Measurements from ENCODE around the gene LRRIQ4. TPM values are rescaled to one million over a fixed set of nuclear protein-coding genes. Genes with fewer than 3 reads are reported as not detected.

LRRIQ4 gene
- total RNA-seq = not detected

- CTCF ChIA-PET = interaction anchor here (0.7 to 3.0 kb wide), 2 partner anchors 14 to 28 kb away, joined by 4 to 9 read pairs; no protein-coding TSS in a partner anchor
- H3K27ac Mint-ChIP-seq = peak within 1 kb of the TSS; percentile 86
- H3K9me3 Mint-ChIP-seq = peaks cover 9% of the 10 kb centered on the region
Measured at GRCh38 chr3:169812332-169813235, at the start of gene LRRIQ4, which contains the start of gene LRRC34. LRRIQ4 (plus strand) TSS chr3:169812870; CDS start chr3:169821922, 9,052 bp downstream. LRRC34 (minus strand) TSS chr3:169812904; CDS start chr3:169812548, 356 bp downstream.

GRCh38 chr3:169764312-169764881, 48.3 kb upstream of the LRRIQ4 start:
- no peaks in the 10 kb centered on the region for H3K36me3 Mint-ChIP-seq (ENCODE audit: low read depth)
- ChIA-PET POLR2A (interaction anchor here (0.6 kb wide), 1 partner anchor 99 kb away, joined by 3 read pairs; no protein-coding TSS in a partner anchor), CTCF (no interaction called here)
- H3K27ac Mint-ChIP-seq = peak overlapping the region; percentile 99
- peak; percentile 58 for DNase-seq
- H3K4me3 Mint-ChIP-seq = peak overlapping the region; percentile 95
- peaks cover 3% of the 10 kb centered on the region for H3K9me3 Mint-ChIP-seq
- peaks cover 39% of the 10 kb centered on the region for H3K4me1 Mint-ChIP-seq
- no peaks in the 10 kb centered on the region for H3K27me3 Mint-ChIP-seq

More at GRCh38 chr3:169812332-169813235, at the start of gene LRRIQ4, which contains the start of gene LRRC34:
- peak; percentile 80 for DNase-seq
- peaks cover 11% of the 10 kb centered on the region for H3K36me3 Mint-ChIP-seq (ENCODE audit: low read depth)
- POLR2A ChIA-PET = no interaction called here
- peaks cover 9% of the 10 kb centered on the region for H3K27me3 Mint-ChIP-seq
- peak within 1 kb of the TSS; percentile 74 for H3K4me3 Mint-ChIP-seq
- peaks cover 49% of the 10 kb centered on the region for H3K4me1 Mint-ChIP-seq

GRCh38 chr3:169764882-169765612, 47.6 kb upstream of the LRRIQ4 start, which contains the start of gene TERC:
TERC (minus strand) TSS chr3:169765060.
- peaks cover 3% of the 10 kb centered on the region for H3K9me3 Mint-ChIP-seq
- H3K4me3 Mint-ChIP-seq = peak within 1 kb of the TSS; percentile 95
- POLR2A ChIA-PET = interaction anchor here (0.6 kb wide), 1 partner anchor 98 kb away, joined by 3 read pairs; no protein-coding TSS in a partner anchor
- H3K27me3 Mint-ChIP-seq = no peaks in the 10 kb centered on the region
- CTCF ChIA-PET = no interaction called here
- DNase-seq = peak; percentile 93
- H3K4me1 Mint-ChIP-seq = peaks cover 37% of the 10 kb centered on the region
- no peaks in the 10 kb centered on the region for H3K36me3 Mint-ChIP-seq (ENCODE audit: low read depth)
- H3K27ac Mint-ChIP-seq = peak within 1 kb of the TSS; percentile 99

GRCh38 chr3:169769287-169770181, 43.1 kb upstream of the LRRIQ4 start, which contains the start of gene ACTRT3:
ACTRT3 (minus strand) TSS chr3:169769561; CDS start chr3:169769520, 41 bp downstream.
- Mint-ChIP-seq H3K9me3 (peaks cover 3% of the 10 kb centered on the region), H3K27me3 (no peaks in the 10 kb centered on the region), H3K4me3 (peak within 1 kb of the TSS; percentile 82), H3K36me3 (ENCODE audit: low read depth) (peaks cover 1% of the 10 kb centered on the region), H3K27ac (peak within 1 kb of the TSS; percentile 84), H3K4me1 (peaks cover 34% of the 10 kb centered on the region)
- peak; percentile 52 for DNase-seq
- ChIA-PET CTCF (interaction anchor here (1.1 kb wide), 1 partner anchor 9 kb away, joined by 3 read pairs; no protein-coding TSS in a partner anchor), POLR2A (no interaction called here)

- Mint-ChIP-seq H3K4me3 (peak overlapping the region; percentile 95), H3K9me3 (no peaks in the 10 kb centered on the region), H3K27me3 (no peaks in the 10 kb centered on the region), H3K27ac (peak overlapping the region; percentile 100), H3K4me1 (peaks cover 41% of the 10 kb centered on the region), H3K36me3 (ENCODE audit: low read depth) (peaks cover 16% of the 10 kb centered on the region)
- ChIA-PET POLR2A (no interaction called here), CTCF (interaction anchor here (0.6 to 2.6 kb wide), 6 partner anchors 8 to 283 kb away, joined by 3 to 5 read pairs (median 4); partner anchors contain the start of gene SEC62)
- DNase-seq = peak; percentile 79
Measured at GRCh38 chr3:169771497-169772304, 41.0 kb upstream of the LRRIQ4 start.

GRCh38 chr3:169772305-169772896, 40.3 kb upstream of the LRRIQ4 start:
- ChIA-PET CTCF (interaction anchor here (0.6 to 2.6 kb wide), 8 partner anchors 7 to 282 kb away, joined by 3 to 6 read pairs (median 4); partner anchors contain the start of gene SEC62), POLR2A (interaction anchor here (0.6 to 0.7 kb wide), 2 partner anchors 206 to 329 kb away, joined by 3 read pairs; no protein-coding TSS in a partner anchor)
- DNase-seq = peak; percentile 59
- Mint-ChIP-seq H3K4me3 (peak overlapping the region; percentile 95), H3K27me3 (no peaks in the 10 kb centered on the region), H3K27ac (peak overlapping the region; percentile 100), H3K4me1 (peaks cover 48% of the 10 kb centered on the region), H3K9me3 (no peaks in the 10 kb centered on the region), H3K36me3 (ENCODE audit: low read depth) (peaks cover 22% of the 10 kb centered on the region)

- Mint-ChIP-seq H3K4me3 (peak within 1 kb of the TSS; percentile 95), H3K27me3 (no peaks in the 10 kb centered on the region), H3K4me1 (peaks cover 53% of the 10 kb centered on the region), H3K27ac (peak within 1 kb of the TSS; percentile 100), H3K9me3 (no peaks in the 10 kb centered on the region), H3K36me3 (ENCODE audit: low read depth) (peaks cover 27% of the 10 kb centered on the region)
- peak; percentile 93 for DNase-seq
- ChIA-PET POLR2A (interaction anchor here (0.6 to 0.7 kb wide), 2 partner anchors 205 to 328 kb away, joined by 3 read pairs; no protein-coding TSS in a partner anchor), CTCF (interaction anchor here (0.9 to 2.6 kb wide), 6 partner anchors 8 to 261 kb away, joined by 3 to 6 read pairs (median 4); partner anchors contain the start of gene SEC62)
Measured at GRCh38 chr3:169772897-169773816, 39.5 kb upstream of the LRRIQ4 start, which contains the start of gene MYNN. MYNN (plus strand) TSS chr3:169773396; CDS start chr3:169774296, 900 bp downstream.

- peaks cover 59% of the 10 kb centered on the region for H3K4me1 Mint-ChIP-seq
- H3K4me3 Mint-ChIP-seq = peak overlapping the region; percentile 95
- DNase-seq = no peak
- H3K27ac Mint-ChIP-seq = peak overlapping the region; percentile 100
- POLR2A ChIA-PET = no interaction called here
- H3K27me3 Mint-ChIP-seq = no peaks in the 10 kb centered on the region
- CTCF ChIA-PET = interaction anchor here (0.9 to 2.4 kb wide), 2 partner anchors 20 to 32 kb away, joined by 3 to 6 read pairs; no protein-coding TSS in a partner anchor
- H3K9me3 Mint-ChIP-seq = no peaks in the 10 kb centered on the region
- peaks cover 36% of the 10 kb centered on the region for H3K36me3 Mint-ChIP-seq (ENCODE audit: low read depth)
Measured at GRCh38 chr3:169774186-169774585, 38.5 kb upstream of the LRRIQ4 start.

GRCh38 chr3:169777822-169778221, 34.8 kb upstream of the LRRIQ4 start:
- no peak overlapping the region for H3K4me3 Mint-ChIP-seq
- peaks cover 66% of the 10 kb centered on the region for H3K36me3 Mint-ChIP-seq (ENCODE audit: low read depth)
- no peak overlapping the region for H3K27ac Mint-ChIP-seq
- H3K27me3 Mint-ChIP-seq = no peaks in the 10 kb centered on the region
- no peak for DNase-seq
- no peaks in the 10 kb centered on the region for H3K9me3 Mint-ChIP-seq
- POLR2A ChIA-PET = no interaction called here
- CTCF ChIA-PET = no interaction called here
- H3K4me1 Mint-ChIP-seq = peaks cover 76% of the 10 kb centered on the region

Measured in activated CD4-positive, alpha-beta T cell treated with anti-CD3 and anti-CD28 coated beads, Interleukin-2, amount 10 ng/mL, durations not matched to agents 7 days and 5 days (primary cell).